Thoracic aorta (tissue), 2 donors: ENCODE measurements around the gene MRPL49. TPM values are rescaled to one million over a fixed set of nuclear protein-coding genes. Genes with fewer than 3 reads are reported as not detected.

Experiments used
- ATAC-seq: fragments of 150-250 bp; one replicate; pipeline ENCODE4 v1.8.0; 2017; ENCODE audit warnings: low read depth; ENCODE audit not compliant: insufficient number of reproducible peaks, low FRiP score
- DNase-seq: peaks from one replicate; pipeline ENCODE4 v3.0.0-alpha.2; 2020; ENCODE audit warnings: low spot score
- H3K27ac ChIP-seq, 2 donors: fragments of 200-600 bp; sonication (generic); 1 replicate in 1 of 2; 2 replicates in 1 of 2; pipeline ENCODE4 v1.5.1; 2016; ENCODE audit warnings: mild to moderate bottlenecking in 2 of 2, moderate library complexity in 2 of 2
- H3K27me3 ChIP-seq: fragments of 200-600 bp; sonication (generic); replicated peaks from 2 replicates; pipeline ENCODE4 v1.6.0; 2016; ENCODE audit warnings: mild to moderate bottlenecking; ENCODE audit not compliant: insufficient read depth
- H3K36me3 ChIP-seq: fragments of 200-600 bp; sonication (generic); one replicate; pipeline ENCODE4 v1.5.1; 2016
- H3K4me1 ChIP-seq, 2 donors: fragments of 200-600 bp; sonication (generic); 1 replicate in 1 of 2; 2 replicates in 1 of 2; pipeline versions ENCODE4 v1.5.1 to v1.6.0; 2016; ENCODE audit warnings: low read depth in 2 of 2, mild to moderate bottlenecking in 1 of 2; ENCODE audit not compliant: control insufficient read depth in 1 of 2
- H3K4me3 ChIP-seq: fragments of 200-600 bp; sonication (generic); 2 replicates; pipeline ENCODE4 v1.5.1; 2016; ENCODE audit warnings: mild to moderate bottlenecking
- H3K9me3 ChIP-seq: fragments of 200-600 bp; sonication (generic); 2 replicates; pipeline ENCODE4 v1.5.1; 2016
- CTCF ChIP-seq: fragments of 200-600 bp; sonication (generic); IDR thresholded peaks from one replicate; pipeline ENCODE4 v1.5.1; 2019; ENCODE audit warnings: antibody characterized with exemption
- total RNA-seq, 2 donors: library from RNA; depleted of rRNA; stranded (reverse); fragments of >200 nt; gene quantifications; one replicate each; pipeline versions ENCODE4 v1.1.0 to v1.2.3, GENCODE V29; 2016

Gene MRPL49
- total RNA-seq, 2 donors from 2014 or later: 44.6 to 61.1 TPM

GRCh38 chr11:65086809-65087208 lies 35.3 kb upstream of the MRPL49 start:
- no peak overlapping the region for H3K4me3 ChIP-seq
- no peaks in the 10 kb centered on the region for H3K27me3 ChIP-seq
- ATAC-seq (no peak), DNase-seq (no peak)
- no peaks in the 10 kb centered on the region for H3K9me3 ChIP-seq
- TF ChIP-seq CTCF: no peak
- peaks cover 15% of the 10 kb centered on the region for H3K36me3 ChIP-seq
- peaks cover 10 to 22% of the 10 kb centered on the region in 2 donors for H3K4me1 ChIP-seq
- H3K27ac ChIP-seq: no peak overlapping the region

GRCh38 chr11:65087216-65087615 lies 34.9 kb upstream of the MRPL49 start:
- ATAC-seq (no peak), DNase-seq (no peak)
- TF ChIP-seq CTCF: no peak
- Histone ChIP-seq H3K4me1 (peaks cover 10 to 22% of the 10 kb centered on the region in 2 donors), H3K27ac (no peak overlapping the region), H3K4me3 (no peak overlapping the region), H3K27me3 (no peaks in the 10 kb centered on the region), H3K36me3 (peaks cover 15% of the 10 kb centered on the region), H3K9me3 (no peaks in the 10 kb centered on the region)

- Histone ChIP-seq H3K27me3 (no peaks in the 10 kb centered on the region), H3K4me3 (no peak overlapping the region), H3K9me3 (no peaks in the 10 kb centered on the region), H3K4me1 (peaks cover 10 to 22% of the 10 kb centered on the region in 2 donors), H3K36me3 (peaks cover 15% of the 10 kb centered on the region), H3K27ac (no peak overlapping the region)
- no peak for TF ChIP-seq CTCF
- ATAC-seq (no peak), DNase-seq (no peak)
Measured at GRCh38 chr11:65087827-65088226, 34.3 kb upstream of the MRPL49 start.

- peaks cover 6 to 13% of the 10 kb centered on the region in 2 donors for H3K4me1 ChIP-seq
- no peak overlapping the region for H3K4me3 ChIP-seq
- H3K36me3 ChIP-seq: peaks cover 15% of the 10 kb centered on the region
- no peaks in the 10 kb centered on the region for H3K9me3 ChIP-seq
- no peak for DNase-seq
- H3K27ac ChIP-seq: no peak overlapping the region
- TF ChIP-seq CTCF: no peak
- no peak for ATAC-seq
- H3K27me3 ChIP-seq: no peaks in the 10 kb centered on the region
Measured at GRCh38 chr11:65089621-65090020, 32.5 kb upstream of the MRPL49 start.

- Histone ChIP-seq H3K36me3 (peaks cover 15% of the 10 kb centered on the region), H3K9me3 (no peaks in the 10 kb centered on the region), H3K27me3 (no peaks in the 10 kb centered on the region), H3K4me3 (no peak overlapping the region), H3K4me1 (peaks cover 0 to 6% of the 10 kb centered on the region in 2 donors), H3K27ac (no peak overlapping the region)
- ATAC-seq: no peak
- TF ChIP-seq CTCF: no peak
- DNase-seq: no peak
Measured at GRCh38 chr11:65090628-65091027, 31.5 kb upstream of the MRPL49 start.
